Epithelial cell of prostate (primary cell): ENCODE data around the gene NR3C1.

ENCODE experiments used
- DNase-seq: peaks from one replicate; pipeline ENCODE4 v3.0.0-alpha.2; 2011; ENCODE audit warnings: low read depth, low spot score
- H3K27ac ChIP-seq: fragments of 450-650 bp; 2 replicates; pipeline ENCODE4 v1.5.1; 2017; ENCODE audit warnings: mild to moderate bottlenecking

NR3C1 gene

GRCh38 chr5:143427122-143427735, 23.7 kb upstream of the NR3C1 start:
- DNase-seq = no peak
- H3K27ac ChIP-seq = no peak overlapping the region

- H3K27ac ChIP-seq = no peak overlapping the region
- DNase-seq = no peak
Measured at GRCh38 chr5:143426437-143426991, 23.0 kb upstream of the NR3C1 start.

DNA sequence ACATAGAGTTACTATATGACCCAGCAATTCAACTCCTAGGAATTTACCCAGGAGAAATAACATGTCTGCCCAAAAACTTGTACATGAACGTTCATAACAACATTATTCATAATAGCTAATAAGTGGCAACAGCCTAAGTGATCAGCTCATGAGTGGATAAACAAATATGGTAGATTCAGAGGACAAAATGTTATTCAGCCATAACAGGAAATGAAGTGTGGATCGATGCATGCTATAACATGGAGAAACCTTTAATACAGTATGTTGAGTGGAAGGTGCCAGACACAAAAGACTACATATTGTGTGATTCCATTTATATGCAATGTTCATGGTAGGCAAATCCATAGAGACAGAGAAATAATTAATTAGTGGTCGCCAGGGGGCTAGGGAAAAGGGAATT, 22.3 kb upstream of the NR3C1 start:
- DNase-seq = no peak
- no peak overlapping the region for H3K27ac ChIP-seq

GRCh38 chr5:143418140-143418866, 14.8 kb upstream of the NR3C1 start:
- DNase-seq = no peak
- H3K27ac ChIP-seq = no peak overlapping the region

- H3K27ac ChIP-seq = no peak overlapping the region
- no peak for DNase-seq
Measured at GRCh38 chr5:143417503-143418139, 14.1 kb upstream of the NR3C1 start.

- no peak for DNase-seq
- no peak overlapping the region for H3K27ac ChIP-seq
Measured at GRCh38 chr5:143416411-143416810, 12.9 kb upstream of the NR3C1 start.

- no peak for DNase-seq
- H3K27ac ChIP-seq = no peak overlapping the region
Measured at GRCh38 chr5:143413958-143414669, 10.6 kb upstream of the NR3C1 start.

GRCh38 chr5:143412661-143413342, 9.3 kb upstream of the NR3C1 start:
- no peak overlapping the region for H3K27ac ChIP-seq
- no peak for DNase-seq

- no peak for DNase-seq
- no peak overlapping the region for H3K27ac ChIP-seq
Measured at GRCh38 chr5:143409926-143410325, 6.4 kb upstream of the NR3C1 start.

DNA sequence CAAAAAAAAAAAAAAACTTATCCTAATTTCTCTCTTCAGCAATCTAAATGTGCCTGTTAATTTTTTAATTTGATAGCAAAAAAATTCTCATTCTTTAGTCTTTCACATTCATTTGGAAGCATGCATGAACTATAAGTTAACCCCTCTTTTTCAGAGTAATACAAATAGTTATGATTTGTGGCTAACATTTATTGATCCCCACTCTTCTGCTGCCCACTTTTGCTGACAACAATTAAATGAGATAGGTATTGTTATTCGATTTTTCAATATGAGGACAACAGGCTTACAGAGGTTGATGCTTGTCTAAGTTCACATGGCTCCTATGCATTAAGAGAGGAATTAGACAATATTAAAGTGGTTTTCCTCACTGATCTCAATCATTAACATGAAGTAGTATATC, 2.9 kb upstream of the NR3C1 start:
- peak overlapping the region; percentile 98 for H3K27ac ChIP-seq
- DNase-seq = no peak

DNA sequence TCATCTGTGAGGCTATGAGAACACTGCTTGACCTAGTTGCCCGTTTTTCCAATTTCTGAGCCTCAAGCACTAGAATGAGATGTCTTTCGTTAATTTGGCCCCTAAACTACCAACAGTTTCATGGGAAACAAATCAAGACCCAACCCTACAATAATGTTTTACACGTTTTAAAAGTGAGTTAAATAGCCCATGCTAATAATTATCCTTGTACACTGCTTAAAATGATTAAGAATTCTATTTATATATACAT, 2.3 kb upstream of the NR3C1 start:
- H3K27ac ChIP-seq = peak overlapping the region; percentile 98
- no peak for DNase-seq

GRCh38 chr5:143405063-143405848, 1.8 kb upstream of the NR3C1 start:
- H3K27ac ChIP-seq = peak overlapping the region; percentile 98
- DNase-seq = peak; percentile 22

DNA sequence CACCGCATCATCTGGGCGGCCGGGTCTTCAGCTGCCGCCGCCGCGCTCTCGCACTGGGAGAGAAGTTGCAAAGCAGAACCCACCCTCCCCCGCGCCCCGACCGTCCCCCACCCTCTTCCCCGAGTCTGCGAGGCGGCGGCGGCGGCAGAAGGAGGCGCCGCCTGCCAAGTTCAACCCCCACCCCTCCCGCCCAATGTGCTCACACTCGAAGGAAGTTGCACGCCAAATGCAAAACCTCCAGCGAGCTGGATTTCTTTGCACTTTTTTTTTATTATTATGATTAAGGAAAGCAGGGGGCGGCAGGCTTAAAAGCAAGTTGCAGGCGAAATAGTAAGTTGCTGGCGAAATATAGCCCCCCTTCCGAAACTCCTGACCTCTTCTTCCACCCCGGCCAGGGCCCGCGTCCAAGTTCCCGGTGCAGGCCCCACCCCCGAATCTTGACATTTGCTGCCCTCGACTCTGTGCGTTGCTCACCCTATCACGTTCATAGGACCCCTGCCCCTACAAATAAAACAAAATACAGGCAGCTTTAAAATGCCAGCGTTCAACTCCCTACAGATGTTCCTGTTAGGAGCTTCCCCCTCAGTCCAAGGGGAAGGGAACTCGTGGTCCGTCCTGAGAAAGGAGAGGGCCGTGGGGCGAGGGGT, 1.1 kb upstream of the NR3C1 start:
- DNase-seq = peak; percentile 46
- peak overlapping the region; percentile 98 for H3K27ac ChIP-seq

- peak overlapping the region; percentile 98 for H3K27ac ChIP-seq
- no peak for DNase-seq
Measured at GRCh38 chr5:143403334-143403592, 223 bp downstream of the NR3C1 start.

DNA sequence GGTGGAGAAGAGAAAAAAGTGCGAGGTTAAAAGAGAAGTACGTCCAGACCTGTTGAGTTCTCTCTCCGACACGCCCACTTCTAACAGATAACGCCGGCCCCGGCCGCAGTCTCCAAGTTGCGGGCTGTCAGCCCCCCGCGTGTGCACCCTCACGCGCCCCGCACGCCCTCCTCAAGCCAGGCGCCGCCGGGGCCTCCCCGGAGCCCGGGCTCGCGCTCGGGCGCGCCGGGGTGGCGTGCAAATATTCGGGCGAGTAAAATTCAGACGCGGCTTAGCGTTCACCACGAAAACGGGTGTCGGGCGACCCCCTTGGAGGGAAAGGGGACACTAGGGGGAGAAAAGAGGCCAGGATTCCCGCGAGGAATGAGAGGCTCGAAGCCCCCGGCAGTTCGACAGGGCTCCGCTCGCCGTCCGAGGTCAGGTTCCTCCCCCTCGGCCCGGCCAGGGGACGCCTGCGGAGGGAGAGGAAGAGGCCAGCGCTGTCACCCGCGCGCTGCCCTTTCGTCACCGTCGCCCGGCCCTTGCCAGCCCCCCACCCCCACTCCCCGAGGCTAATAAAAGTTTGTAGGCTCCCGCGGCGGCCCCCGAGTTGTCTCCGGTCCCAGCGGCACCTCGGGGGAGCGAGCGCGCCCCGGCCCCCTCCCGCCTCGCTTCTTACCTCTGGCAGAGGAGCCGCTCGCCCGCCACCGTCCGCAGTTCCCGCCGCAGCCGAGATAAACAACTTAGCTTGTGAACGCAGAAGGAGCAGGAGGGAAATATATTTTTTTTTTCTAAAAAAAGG, 743 bp downstream of the NR3C1 start:
- H3K27ac ChIP-seq = peak overlapping the region; percentile 98
- no peak for DNase-seq

DNA sequence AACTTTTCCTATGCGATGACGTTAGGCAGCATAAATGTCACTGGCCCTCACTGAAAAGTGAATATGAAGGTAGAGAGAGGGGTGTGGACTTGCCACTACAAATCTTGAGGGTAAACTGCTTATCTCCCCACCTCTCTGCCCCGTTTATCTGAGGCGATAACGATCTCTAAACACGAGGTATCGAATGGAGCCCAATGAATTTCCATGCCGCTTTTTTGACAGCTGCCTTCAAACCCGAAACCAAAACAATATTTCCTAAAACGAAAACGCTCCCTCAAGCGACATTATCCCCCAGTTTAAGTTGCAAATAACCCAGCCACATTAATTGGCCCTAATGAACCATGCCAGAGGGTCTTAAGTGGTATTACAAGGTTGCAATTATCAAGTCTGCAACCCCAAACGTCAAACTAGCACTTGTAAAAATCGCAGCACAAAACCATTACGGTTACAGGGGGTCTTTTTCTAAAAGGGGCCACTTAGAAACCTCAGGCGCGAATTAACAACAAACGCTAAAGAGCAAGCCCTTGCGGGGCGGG, 1.4 kb downstream of the NR3C1 start:
- peak overlapping the region; percentile 98 for H3K27ac ChIP-seq
- DNase-seq = no peak

DNA sequence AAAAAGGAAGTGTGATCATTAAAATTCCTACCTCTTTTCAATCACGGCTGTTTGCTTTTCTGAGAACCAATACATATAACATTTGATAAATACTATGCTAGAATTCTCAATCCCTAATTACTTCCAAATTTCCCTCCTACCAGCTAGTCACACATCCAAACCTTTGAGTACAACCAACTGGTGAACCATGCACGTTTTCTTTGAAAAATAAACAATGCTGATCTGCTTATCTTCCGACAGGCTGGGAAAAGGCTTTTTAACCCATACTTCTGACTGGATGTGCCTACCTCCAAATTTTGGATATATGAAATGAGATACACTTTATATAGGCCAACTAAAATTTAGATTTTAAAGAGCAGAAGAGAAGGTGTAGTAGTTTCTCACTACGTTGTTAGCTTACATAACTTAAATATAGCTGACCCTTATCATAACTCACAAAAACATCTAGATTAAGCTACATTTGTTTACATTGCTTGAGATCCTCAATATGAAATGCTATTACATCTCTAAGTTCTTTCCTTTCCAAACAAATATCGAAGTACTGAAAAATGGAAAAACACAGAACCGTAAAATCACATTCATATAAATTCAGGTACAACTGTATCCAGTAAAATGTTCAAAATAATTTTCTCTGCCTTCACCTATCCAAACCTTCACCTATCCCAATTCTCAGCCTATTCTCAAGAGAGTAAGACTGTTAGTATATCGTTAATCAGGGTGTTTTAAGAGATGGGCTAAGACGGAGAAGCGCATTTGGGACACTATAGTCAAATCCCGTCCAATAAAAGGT, 2.1 kb downstream of the NR3C1 start:
- no peak for DNase-seq
- H3K27ac ChIP-seq = peak overlapping the region; percentile 98
